Endothelial cell of umbilical vein (primary cell): Measurements from ENCODE around the gene TNRC6C. TPM values are rescaled to one million over a fixed set of nuclear protein-coding genes. Genes with fewer than 3 reads are reported as not detected.

Experiments used
- BruUV-seq: library from RNA; stranded (reverse); fragments of 400-500 nt; replicated peaks from 2 replicates; lab custom pipeline; 2021; lab: Mats Ljungman, UMichigan
- CTCF ChIA-PET: fragments of 300-600, 350-600 bp; sonication (Branson Sonifier 250); formaldehyde crosslinking; loops from one replicate; lab custom pipeline; 2021; ENCODE audit warnings: antibody characterized with exemption, inconsistent platforms; lab: Charles Lee
- POLR2A ChIA-PET: fragments of 300-600, 350-600 bp; sonication (Branson Sonifier 250); formaldehyde crosslinking; loops from one replicate; lab custom pipeline; 2021; ENCODE audit warnings: antibody characterized with exemption, inconsistent platforms; lab: Charles Lee
- DNase-seq: peaks from one replicate; pipeline ENCODE4 v3.0.0-alpha.2; 2011; ENCODE audit warnings: low read depth, low spot score
- FAIRE-seq: peaks from 2 replicates; lab custom pipeline; 2011; peaks lifted over from hg19 to GRCh38; lab: Jason Lieb, UNC
- H2AFZ ChIP-seq: 2 replicates; pipeline ENCODE4 v1.6.0; 2012; ENCODE audit warnings: low read depth, low read length, control low read depth, inconsistent platforms
- H3K27ac ChIP-seq: 2 replicates; pipeline ENCODE4 v1.5.1; 2011; ENCODE audit warnings: low read depth, mild to moderate bottlenecking, control low read depth, low read length, moderate library complexity; ENCODE audit not compliant: insufficient read depth
- H3K27me3 ChIP-seq, 2 experiments: 2 replicates each; pipeline versions ENCODE4 v1.6.0 to v1.6.1; 2011; ENCODE audit warnings: low read length in 2 of 2, mixed read lengths in 1 of 2; ENCODE audit not compliant: control insufficient read depth in 2 of 2, insufficient read depth in 2 of 2
- H3K36me3 ChIP-seq, 2 experiments: 2 replicates in 1 of 2; 3 replicates in 1 of 2; pipeline ENCODE4 v1.5.1; 2011; ENCODE audit warnings: low read length in 2 of 2, mild to moderate bottlenecking in 1 of 2, moderate library complexity in 1 of 2; ENCODE audit not compliant: control insufficient read depth in 2 of 2, insufficient read depth in 2 of 2; ENCODE audit errors: extremely low read depth in 1 of 2
- H3K4me1 ChIP-seq: 3 replicates; pipeline ENCODE4 v1.5.1; 2011; ENCODE audit warnings: mild to moderate bottlenecking, low read length; ENCODE audit not compliant: control insufficient read depth, insufficient read depth; ENCODE audit errors: extremely low read depth
- H3K4me2 ChIP-seq: 2 replicates; pipeline ENCODE4 v1.6.1; 2011; ENCODE audit warnings: low read length, control low read depth, mixed read lengths; ENCODE audit not compliant: insufficient read depth
- H3K4me3 ChIP-seq, 3 experiments: fragments of 200-600 bp in 1 of 3; sonication (generic), shearing (Covaris generic) in 1 of 3; replicated peaks in 1 of 3; 2 replicates each; pipeline ENCODE4 v1.5.1; 2011 to 2016; ENCODE audit warnings: control low read depth in 3 of 3, low read length in 3 of 3, mild to moderate bottlenecking in 2 of 3, inconsistent platforms in 1 of 3, low read depth in 1 of 3, moderate library complexity in 1 of 3; ENCODE audit not compliant: insufficient read depth in 1 of 3
- H3K79me2 ChIP-seq: 2 replicates; pipeline ENCODE4 v1.6.0; 2012; ENCODE audit warnings: low read length, inconsistent platforms; ENCODE audit not compliant: control insufficient read depth, insufficient read depth
- H3K9ac ChIP-seq: replicated peaks from 2 replicates; pipeline ENCODE3; 2011; ENCODE audit warnings: low read length, control low read depth; ENCODE audit not compliant: insufficient read depth; ENCODE audit errors: extremely low read depth
- H3K9me1 ChIP-seq: replicated peaks from 3 replicates; pipeline ENCODE4 v1.6.0; 2011; ENCODE audit warnings: mild to moderate bottlenecking, low read length; ENCODE audit not compliant: control insufficient read depth, insufficient read depth; ENCODE audit errors: extremely low read depth
- H3K9me3 ChIP-seq: replicated peaks from 2 replicates; pipeline ENCODE4 v1.5.1; 2012; ENCODE audit warnings: low read length, inconsistent platforms; ENCODE audit not compliant: control insufficient read depth, insufficient read depth
- H4K20me1 ChIP-seq: replicated peaks from 2 replicates; pipeline ENCODE3; 2011; ENCODE audit warnings: mild to moderate bottlenecking, low read length; ENCODE audit not compliant: control insufficient read depth, insufficient read depth; ENCODE audit errors: extremely low read depth
- CTCF ChIP-seq, 2 donors: IDR thresholded peaks; 1 replicate in 1 of 2; 2 replicates in 1 of 2; pipeline ENCODE4 v1.5.1; 2011; ENCODE audit warnings: low read length in 2 of 2, mild to moderate bottlenecking in 2 of 2, moderate library complexity in 2 of 2, control low read depth in 1 of 2, inconsistent platforms in 1 of 2, low read depth in 1 of 2; ENCODE audit not compliant: insufficient read depth in 1 of 2; ENCODE audit errors: extremely low read depth in 1 of 2
- EZH2 ChIP-seq: IDR thresholded peaks from 2 replicates; pipeline ENCODE4 v1.6.1; 2012; ENCODE audit warnings: borderline replicate concordance, low read depth, mild to moderate bottlenecking, moderate library complexity, low read length, inconsistent platforms; ENCODE audit not compliant: severe bottlenecking
- FOS ChIP-seq: IDR thresholded peaks from 2 replicates; pipeline ENCODE4 v1.6.1; 2011; ENCODE audit warnings: mild to moderate bottlenecking, low read length, moderate library complexity, borderline replicate concordance; ENCODE audit not compliant: insufficient read depth
- GATA2 ChIP-seq: IDR thresholded peaks from 2 replicates; pipeline ENCODE4 v1.7.0; 2011; ENCODE audit warnings: low read depth, mild to moderate bottlenecking, moderate library complexity, mixed read lengths, low read length; ENCODE audit not compliant: insufficient read length, insufficient read depth
- JUN ChIP-seq: IDR thresholded peaks from 2 replicates; pipeline ENCODE4 v1.6.1; 2011; ENCODE audit warnings: borderline replicate concordance, low read depth; ENCODE audit not compliant: insufficient read length, insufficient read depth
- MAX ChIP-seq: IDR thresholded peaks from 2 replicates; pipeline ENCODE4 v1.6.1; 2011; ENCODE audit not compliant: insufficient read depth, insufficient read length
- MYC ChIP-seq: IDR thresholded peaks from one replicate; pipeline ENCODE4 v1.6.1; 2011; ENCODE audit warnings: mild to moderate bottlenecking, low read depth, low read length
- POLR2A ChIP-seq: IDR thresholded peaks from 2 replicates; pipeline ENCODE4 v1.6.1; 2012; ENCODE audit warnings: low read depth, mild to moderate bottlenecking, control low read depth, low read length
- POLR2AphosphoS5 ChIP-seq: IDR thresholded peaks from 2 replicates; pipeline ENCODE4 v1.6.1; 2012; ENCODE audit warnings: low read depth, mild to moderate bottlenecking, control low read depth, low read length, moderate library complexity; ENCODE audit not compliant: insufficient read depth
- dilution Hi-C: fragments of 300-500 bp; cut with MboI; formaldehyde crosslinking; loops from one replicate; pipeline ENCODE4 v1.15.0; 2019; ENCODE audit warnings: low sequenced_read_pairs; ENCODE audit not compliant: extremely low pct_ligation_motif_present
- intact Hi-C: fragments of 100-400 bp; cut with micrococcal nuclease; formaldehyde crosslinking; loops from one replicate; pipeline ENCODE4 v1.10.0; 2022
- polyA plus RNA-seq, 4 experiments: library from polyadenylated mRNA; depleted of rRNA in 3 of 4; stranded (reverse) in 3 of 4; unstranded in 1 of 4; fragments of >200 nt; gene quantifications; 2 replicates each; pipeline versions ENCODE4 v1.2.1 to v1.2.3, GENCODE V29; 2011 to 2012; ENCODE audit warnings: missing spikeins in 1 of 4
- total RNA-seq: library from RNA; stranded (reverse); gene quantifications from 2 replicates; pipeline ENCODE4 v1.2.3, GENCODE V29; 2021

TNRC6C gene
- total and polyA plus RNA-seq, 2 donors (not counting 3 experiments of a cell fraction or from before 2014, with no cell fraction given) = 2.1 to 17.5 TPM

GRCh38 chr17:78146471-78146869 is 188.0 kb downstream of the TNRC6C start:
- Histone ChIP-seq H3K36me3 (no peaks in the 10 kb centered on the region), H3K4me1 (peaks cover 15% of the 10 kb centered on the region), H3K27ac (no peak overlapping the region), H3K9ac (no peak overlapping the region), H3K4me3 (no peak overlapping the region), H4K20me1 (no peaks in the 10 kb centered on the region), H3K4me2 (no peak overlapping the region), H3K9me1 (no peaks in the 10 kb centered on the region), H3K9me3 (no peaks in the 10 kb centered on the region), H3K27me3 (no peaks in the 10 kb centered on the region), H3K79me2 (no peaks in the 10 kb centered on the region), H2AFZ (no peak overlapping the region)
- ChIA-PET CTCF (no interaction called here), POLR2A (no interaction called here)
- no peak for FAIRE-seq
- no peak for DNase-seq
- dilution Hi-C loops (no loop called here), intact Hi-C loops (no loop called here)
- TF ChIP-seq GATA2 = no peak
- TF ChIP-seq POLR2AphosphoS5 = no peak
- no peak for TF ChIP-seq MYC
- TF ChIP-seq CTCF (IDR thresholded peaks at IDR 0.05; ENCODE audit: extremely low read depth in 1 of 2, insufficient read depth in 1 of 2, low read depth in 1 of 2, low read length in 2 of 2) = no peak
- no peak for TF ChIP-seq MAX
- TF ChIP-seq POLR2A = no peak
- TF ChIP-seq JUN = no peak
- TF ChIP-seq EZH2 = no peak
- no peak for TF ChIP-seq FOS
- BruUV-seq = no TSS peak
